GM20431 (cell line): Measurements from ENCODE around the gene KCNMA1.

Source experiments
- in situ Hi-C: fragments of 300-500 bp; cut with MseI, MboI; formaldehyde crosslinking; loops from one replicate; pipeline ENCODE4 v1.15.0; 2020; ENCODE audit warnings: low sequenced_read_pairs; ENCODE audit not compliant: unreplicated experiment

Gene KCNMA1

GRCh38 chr10:77474939-77475338 is 162.7 kb downstream of the KCNMA1 start:
- in situ Hi-C loops: no loop called here

GRCh38 chr10:77474386-77474785 is 163.2 kb downstream of the KCNMA1 start:
- in situ Hi-C loops: no loop called here

GRCh38 chr10:77472146-77472545 is 165.5 kb downstream of the KCNMA1 start:
- in situ Hi-C loops: no loop called here

- in situ Hi-C loops: no loop called here
Measured at GRCh38 chr10:77471069-77471536, 166.5 kb downstream of the KCNMA1 start.

GRCh38 chr10:77467422-77467963 is 170.1 kb downstream of the KCNMA1 start:
- in situ Hi-C loops: no loop called here

GRCh38 chr10:77463967-77464745 is 173.5 kb downstream of the KCNMA1 start:
- in situ Hi-C loops: no loop called here

- in situ Hi-C loops: no loop called here
Measured at GRCh38 chr10:77463499-77463898, 174.1 kb downstream of the KCNMA1 start.

GRCh38 chr10:77461636-77462296 is 175.8 kb downstream of the KCNMA1 start:
- in situ Hi-C loops: no loop called here

GRCh38 chr10:77459905-77460304 is 177.7 kb downstream of the KCNMA1 start:
- in situ Hi-C loops: no loop called here

- in situ Hi-C loops: no loop called here
Measured at GRCh38 chr10:77458986-77459590, 178.5 kb downstream of the KCNMA1 start.

GRCh38 chr10:77457721-77458120 is 179.9 kb downstream of the KCNMA1 start:
- in situ Hi-C loops: no loop called here

- in situ Hi-C loops: no loop called here
Measured at GRCh38 chr10:77457266-77457665, 180.3 kb downstream of the KCNMA1 start.

GRCh38 chr10:77456414-77456813 is 181.2 kb downstream of the KCNMA1 start:
- in situ Hi-C loops: no loop called here

GRCh38 chr10:77455561-77455960 is 182.0 kb downstream of the KCNMA1 start:
- in situ Hi-C loops: no loop called here

GRCh38 chr10:77452952-77453564 is 184.6 kb downstream of the KCNMA1 start:
- in situ Hi-C loops: no loop called here

GRCh38 chr10:77451886-77452285 is 185.7 kb downstream of the KCNMA1 start:
- in situ Hi-C loops: no loop called here

GRCh38 chr10:77448226-77448625 is 189.4 kb downstream of the KCNMA1 start:
- in situ Hi-C loops: no loop called here

GRCh38 chr10:77446700-77447099 is 190.9 kb downstream of the KCNMA1 start:
- in situ Hi-C loops: no loop called here

- in situ Hi-C loops: no loop called here
Measured at GRCh38 chr10:77445547-77445946, 192.1 kb downstream of the KCNMA1 start.

- in situ Hi-C loops: no loop called here
Measured at GRCh38 chr10:77444041-77444440, 193.6 kb downstream of the KCNMA1 start.
